Naive thymus-derived CD4-positive, alpha-beta T cell (primary cell): ENCODE data around the gene LIX1. TPM values are rescaled to one million over a fixed set of nuclear protein-coding genes. Genes with fewer than 3 reads are reported as not detected.
A peak's percentile ranks its signal among the peaks of the same experiment; 100 is the strongest.

ENCODE experiments used
- ATAC-seq: fragments of 150-1000 bp; cut with Tn5 transposase; 2 replicates; pipeline ENCODE4 v1.10.0; 2021; ENCODE audit warnings: mild to moderate bottlenecking, moderate library complexity
- CTCF ChIA-PET: fragments of 350-600 bp; sonication (Branson Sonifier 250); formaldehyde crosslinking; loops from one replicate; lab custom pipeline; 2021; ENCODE audit warnings: antibody characterized with exemption; lab: Charles Lee
- POLR2A ChIA-PET: fragments of 350-600 bp; sonication (Branson Sonifier 250); formaldehyde crosslinking; loops from one replicate; lab custom pipeline; 2021; ENCODE audit warnings: antibody characterized with exemption, inconsistent platforms; lab: Charles Lee
- DNase-seq, 9 donors: peaks; one replicate each; pipeline versions ENCODE4 v3.0.0 to v3.0.0-alpha.2; 2020 to 2022; ENCODE audit warnings: mixed read lengths in 1 of 9
- H3K27ac ChIP-seq: one replicate; pipeline ENCODE4 v1.7.0; 2013; ENCODE audit warnings: mild to moderate bottlenecking, low read depth, low read length, moderate library complexity
- H3K27me3 ChIP-seq, 2 donors: one replicate each; pipeline ENCODE4 v1.7.0; 2013; ENCODE audit warnings: low read length in 2 of 2, mild to moderate bottlenecking in 2 of 2, moderate library complexity in 2 of 2; ENCODE audit not compliant: control insufficient read depth in 2 of 2, insufficient read depth in 2 of 2
- H3K36me3 ChIP-seq, 3 experiments: 1 replicate in 2 of 3; 2 replicates in 1 of 3; pipeline ENCODE4 v1.7.0; 2013; ENCODE audit warnings: low read length in 3 of 3, mild to moderate bottlenecking in 3 of 3, moderate library complexity in 1 of 3; ENCODE audit not compliant: insufficient read depth in 3 of 3, control insufficient read depth in 2 of 3
- H3K4me1 ChIP-seq, 2 donors: one replicate each; pipeline ENCODE4 v1.7.0; 2013; ENCODE audit warnings: low read length in 2 of 2, mild to moderate bottlenecking in 2 of 2, moderate library complexity in 1 of 2; ENCODE audit not compliant: control insufficient read depth in 2 of 2, insufficient read depth in 2 of 2
- H3K4me3 ChIP-seq: 2 replicates; pipeline ENCODE4 v1.7.0; 2013; ENCODE audit warnings: mild to moderate bottlenecking, low read length
- H3K9me3 ChIP-seq, 3 experiments: 1 replicate in 2 of 3; 2 replicates in 1 of 3; pipeline ENCODE4 v1.7.0; 2013; ENCODE audit warnings: low read length in 3 of 3; ENCODE audit not compliant: control insufficient read depth in 2 of 3
- H3K27ac Mint-ChIP-seq, 9 donors: one replicate each; pipeline ENCODE4 v1.8.0; 2020 to 2022; ENCODE audit warnings: mixed read lengths in 9 of 9, mild to moderate bottlenecking in 8 of 9, moderate library complexity in 5 of 9, inconsistent platforms in 2 of 9
- H3K27me3 Mint-ChIP-seq, 5 donors: one replicate each; pipeline ENCODE4 v1.8.0; 2021 to 2022; ENCODE audit warnings: mixed read lengths in 5 of 5, mild to moderate bottlenecking in 1 of 5
- H3K36me3 Mint-ChIP-seq, 5 donors: one replicate each; pipeline ENCODE4 v1.8.0; 2020 to 2022; ENCODE audit warnings: mixed read lengths in 5 of 5, mild to moderate bottlenecking in 3 of 5, inconsistent platforms in 1 of 5
- H3K4me1 Mint-ChIP-seq, 7 donors: one replicate each; pipeline ENCODE4 v1.8.0; 2020 to 2022; ENCODE audit warnings: mixed read lengths in 7 of 7, mild to moderate bottlenecking in 3 of 7, inconsistent platforms in 1 of 7
- H3K4me3 Mint-ChIP-seq, 10 donors: one replicate each; pipeline ENCODE4 v1.8.0; 2020 to 2022; ENCODE audit warnings: mild to moderate bottlenecking in 10 of 10, mixed read lengths in 10 of 10, moderate library complexity in 6 of 10, inconsistent platforms in 2 of 10
- H3K9me3 Mint-ChIP-seq, 11 donors: one replicate each; pipeline ENCODE4 v1.8.0; 2020 to 2022; ENCODE audit warnings: mixed read lengths in 11 of 11, mild to moderate bottlenecking in 4 of 11, inconsistent platforms in 1 of 11, moderate library complexity in 1 of 11
- intact Hi-C, 2 donors: fragments of 100-400 bp; cut with micrococcal nuclease; formaldehyde crosslinking; loops; one replicate each; pipeline ENCODE4 v1.15.1; 2023
- polyA plus RNA-seq, 2 donors: library from polyadenylated mRNA; unstranded; fragments of 300-500 nt; fragmentation: Illumina TruSeq; gene quantifications; one replicate each; pipeline ENCODE4 v1.2.3, GENCODE V29; 2021
- total RNA-seq, 6 experiments: library from RNA in 5 of 6; stranded (reverse) in 5 of 6; gene quantifications; 1 replicate in 5 of 6; 2 replicates in 1 of 6; pipeline ENCODE4 v1.2.3 and lab custom pipeline; 2021 to 2026

The LIX1 gene
- total and polyA plus RNA-seq, 7 experiments from 2014 or later: not detected

GRCh38 chr5:97118261-97119006 is 24.0 kb downstream of the LIX1 start:
- H3K27ac ChIP-seq: no peak overlapping the region
- no peaks in the 10 kb centered on the region for H3K27me3 ChIP-seq
- H3K4me1 Mint-ChIP-seq: no peaks in the 10 kb centered on the region
- intact Hi-C loops: no loop called here
- ChIA-PET POLR2A (no interaction called here), CTCF (no interaction called here)
- ATAC-seq (no peak), DNase-seq (no peak)
- no peak overlapping the region for H3K27ac Mint-ChIP-seq
- H3K9me3 ChIP-seq: no peaks in the 10 kb centered on the region
- H3K36me3 Mint-ChIP-seq: no peaks in the 10 kb centered on the region
- H3K4me3 ChIP-seq: no peak overlapping the region
- H3K36me3 ChIP-seq: no peaks in the 10 kb centered on the region
- no peak overlapping the region for H3K4me3 Mint-ChIP-seq
- H3K4me1 ChIP-seq: no peaks in the 10 kb centered on the region
- peaks cover 0 to 27% (median 1%) of the 10 kb centered on the region in 5 donors for H3K27me3 Mint-ChIP-seq
- H3K9me3 Mint-ChIP-seq: no peaks in the 10 kb centered on the region

- intact Hi-C loops: no loop called here
- CTCF ChIA-PET: interaction anchor here (1.6 kb wide), 1 partner anchor 45 kb away, joined by 4 read pairs; no protein-coding TSS in a partner anchor
Observed at GRCh38 chr5:97115932-97116331, 26.5 kb downstream of the LIX1 start.

GRCh38 chr5:97112230-97112629 is 30.2 kb downstream of the LIX1 start:
- Histone ChIP-seq H3K4me3 (no peak overlapping the region), H3K27ac (no peak overlapping the region), H3K9me3 (no peaks in the 10 kb centered on the region), H3K27me3 (no peaks in the 10 kb centered on the region), H3K4me1 (peaks cover 0 to 3% of the 10 kb centered on the region in 2 donors), H3K36me3 (no peaks in the 10 kb centered on the region)
- DNase-seq (no peak), ATAC-seq (no peak)
- Mint-ChIP-seq H3K27me3 (peaks cover 0 to 22% (median 0%) of the 10 kb centered on the region in 5 donors), H3K4me1 (peaks cover 0 to 17% (median 12%) of the 10 kb centered on the region in 7 donors), H3K27ac (no peak overlapping the region), H3K9me3 (no peaks in the 10 kb centered on the region), H3K36me3 (peaks cover 0 to 2% (median 0%) of the 10 kb centered on the region in 5 donors), H3K4me3 (peak overlapping the region in 1 of 10 donors; percentile 22)
- POLR2A ChIA-PET: interaction anchor here (0.6 kb wide), 1 partner anchor 150 kb away, joined by 7 read pairs; no protein-coding TSS in a partner anchor
- CTCF ChIA-PET: interaction anchor here (0.7 kb wide), 1 partner anchor 265 kb away, joined by 5 read pairs; no protein-coding TSS in a partner anchor
- intact Hi-C loops: no loop called here

More at GRCh38 chr5:97115932-97116331, 26.5 kb downstream of the LIX1 start:
- no peak overlapping the region for H3K4me3 Mint-ChIP-seq
- ATAC-seq (no peak), DNase-seq (no peak)
- Histone ChIP-seq H3K4me3 (no peak overlapping the region), H3K9me3 (no peaks in the 10 kb centered on the region), H3K4me1 (peaks cover 0 to 3% of the 10 kb centered on the region in 2 donors), H3K36me3 (no peaks in the 10 kb centered on the region), H3K27me3 (no peaks in the 10 kb centered on the region), H3K27ac (no peak overlapping the region)
- H3K4me1 Mint-ChIP-seq: peaks cover 0 to 17% (median 12%) of the 10 kb centered on the region in 7 donors
- H3K9me3 Mint-ChIP-seq: no peaks in the 10 kb centered on the region
- peaks cover 0 to 21% (median 0%) of the 10 kb centered on the region in 5 donors for H3K27me3 Mint-ChIP-seq
- POLR2A ChIA-PET: no interaction called here
- H3K36me3 Mint-ChIP-seq: no peaks in the 10 kb centered on the region
- H3K27ac Mint-ChIP-seq: no peak overlapping the region

- Mint-ChIP-seq H3K36me3 (peaks cover 0 to 2% (median 0%) of the 10 kb centered on the region in 5 donors), H3K4me1 (peaks cover 0 to 17% (median 12%) of the 10 kb centered on the region in 7 donors), H3K4me3 (peak overlapping the region in 5 of 10 donors; percentile 17 to 54 (median 33)), H3K27ac (peak overlapping the region in 1 of 9 donors; percentile 62), H3K27me3 (peaks cover 0 to 21% (median 0%) of the 10 kb centered on the region in 5 donors), H3K9me3 (no peaks in the 10 kb centered on the region)
- ChIA-PET POLR2A (interaction anchor here (0.6 kb wide), 1 partner anchor 149 kb away, joined by 7 read pairs; no protein-coding TSS in a partner anchor), CTCF (interaction anchor here (0.5 to 0.6 kb wide), 2 partner anchors 771 to 784 kb away, joined by 3 to 4 read pairs; no protein-coding TSS in a partner anchor)
- peak in 4 of 9 donors; percentile 1 to 12 (median 8) for DNase-seq
- ATAC-seq: no peak
- H3K4me3 ChIP-seq: no peak overlapping the region
- intact Hi-C loops: no loop called here
- no peaks in the 10 kb centered on the region for H3K36me3 ChIP-seq
- H3K9me3 ChIP-seq: no peaks in the 10 kb centered on the region
- H3K4me1 ChIP-seq: peaks cover 0 to 3% of the 10 kb centered on the region in 2 donors
- H3K27ac ChIP-seq: no peak overlapping the region
- no peaks in the 10 kb centered on the region for H3K27me3 ChIP-seq
Observed at GRCh38 chr5:97111616-97112015, 30.8 kb downstream of the LIX1 start.

GRCh38 chr5:97111004-97111403 is 31.4 kb downstream of the LIX1 start:
- H3K27me3 Mint-ChIP-seq: peaks cover 0 to 25% (median 0%) of the 10 kb centered on the region in 5 donors
- ChIA-PET POLR2A (no interaction called here), CTCF (interaction anchor here (0.5 to 0.7 kb wide), 2 partner anchors 242 to 783 kb away, joined by 3 to 4 read pairs; no protein-coding TSS in a partner anchor)
- DNase-seq: no peak
- H3K27ac Mint-ChIP-seq: no peak overlapping the region
- Histone ChIP-seq H3K27ac (no peak overlapping the region), H3K9me3 (no peaks in the 10 kb centered on the region), H3K4me3 (no peak overlapping the region), H3K4me1 (peaks cover 0 to 3% of the 10 kb centered on the region in 2 donors), H3K27me3 (no peaks in the 10 kb centered on the region), H3K36me3 (no peaks in the 10 kb centered on the region)
- peaks cover 0 to 2% (median 0%) of the 10 kb centered on the region in 5 donors for H3K36me3 Mint-ChIP-seq
- no peak for ATAC-seq
- H3K9me3 Mint-ChIP-seq: no peaks in the 10 kb centered on the region
- intact Hi-C loops: no loop called here
- no peak overlapping the region for H3K4me3 Mint-ChIP-seq
- peaks cover 0 to 17% (median 12%) of the 10 kb centered on the region in 7 donors for H3K4me1 Mint-ChIP-seq

GRCh38 chr5:97107318-97107717 is 35.1 kb downstream of the LIX1 start:
- H3K4me1 Mint-ChIP-seq: peaks cover 0 to 11% (median 10%) of the 10 kb centered on the region in 7 donors
- intact Hi-C loops: no loop called here
- CTCF ChIA-PET: no interaction called here

More at GRCh38 chr5:97107318-97107717, 35.1 kb downstream of the LIX1 start:
- ATAC-seq (no peak), DNase-seq (no peak)
- H3K4me1 ChIP-seq: peaks cover 0 to 3% of the 10 kb centered on the region in 2 donors
- H3K9me3 Mint-ChIP-seq: no peaks in the 10 kb centered on the region
- no peaks in the 10 kb centered on the region for H3K36me3 ChIP-seq
- H3K4me3 ChIP-seq: no peak overlapping the region
- POLR2A ChIA-PET: interaction anchor here (0.5 kb wide), 1 partner anchor 1183 kb away, joined by 4 read pairs; no protein-coding TSS in a partner anchor
- H3K27ac Mint-ChIP-seq: no peak overlapping the region
- peaks cover 0 to 2% (median 0%) of the 10 kb centered on the region in 5 donors for H3K36me3 Mint-ChIP-seq
- no peaks in the 10 kb centered on the region for H3K9me3 ChIP-seq
- peaks cover 0 to 38% (median 0%) of the 10 kb centered on the region in 5 donors for H3K27me3 Mint-ChIP-seq
- no peaks in the 10 kb centered on the region for H3K27me3 ChIP-seq
- no peak overlapping the region for H3K4me3 Mint-ChIP-seq
- H3K27ac ChIP-seq: no peak overlapping the region
